ENCODE measurements around the gene MAP3K9. TPM values are rescaled to one million over a fixed set of nuclear protein-coding genes. Genes with fewer than 3 reads are reported as not detected.
"Not testable (repeated sequence)": the region's sequence is repeated elsewhere in the genome, so short reads cannot be mapped to it uniquely, and the experiment has no call there.

Gene MAP3K9
- total RNA-seq, 1 experiment from 2014 or later, result 12.6 TPM

DNA sequence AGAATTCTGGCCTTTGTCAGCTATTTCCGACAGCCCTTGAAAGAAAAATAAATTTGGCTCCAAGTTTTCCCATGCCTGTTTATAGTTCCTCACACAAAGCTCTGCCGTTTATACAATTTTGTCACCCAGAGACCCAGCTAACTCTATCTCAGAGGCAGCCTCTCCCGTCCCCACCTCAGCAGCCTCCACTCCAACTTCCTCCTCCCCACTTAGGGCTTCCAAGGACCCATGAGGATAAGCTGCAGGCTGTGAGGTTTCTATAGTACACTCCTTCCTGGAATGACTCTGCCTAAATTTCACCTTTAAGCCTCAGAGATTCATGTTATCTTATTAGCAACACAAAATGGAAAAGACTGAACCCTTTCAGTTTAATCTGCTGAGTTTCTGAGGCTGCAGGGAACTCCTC is 95.8 kb downstream of the MAP3K9 start:
- Histone ChIP-seq H3K27me3 (ENCODE audit: control insufficient read depth, insufficient read depth, low read length) (no peaks in the 10 kb centered on the region), H3K36me3 (replicated peaks; ENCODE audit: control insufficient read depth, insufficient read depth, low read length) (no peaks in the 10 kb centered on the region), H3K4me3 (ENCODE audit: insufficient read depth, low read depth, low read length) (no peak overlapping the region)
- DNase-seq, result no peak

DNA sequence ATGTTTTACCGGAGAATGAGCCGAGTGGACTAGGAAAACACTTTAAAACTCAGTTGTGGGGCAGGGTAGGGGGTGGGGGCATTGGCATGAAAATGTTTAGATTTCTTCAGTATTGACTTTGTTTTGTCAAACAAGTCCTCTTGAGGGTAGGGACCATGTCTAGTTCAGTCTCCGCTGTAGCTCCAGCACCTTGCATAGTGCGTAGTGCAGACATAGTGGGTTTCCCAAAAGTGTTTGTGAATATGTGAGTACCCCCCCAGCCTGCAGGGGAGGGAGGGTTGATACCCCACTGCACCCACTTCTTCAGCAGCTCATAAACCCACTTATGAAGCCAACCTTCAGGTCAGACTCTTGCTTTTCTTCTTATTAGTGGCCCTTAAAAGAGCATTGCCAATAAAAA is 96.2 kb downstream of the MAP3K9 start:
- no peak overlapping the region for H3K4me3 ChIP-seq (ENCODE audit: insufficient read depth, low read depth, low read length)
- DNase-seq, result no peak
- H3K27me3 ChIP-seq (ENCODE audit: control insufficient read depth, insufficient read depth, low read length), result no peaks in the 10 kb centered on the region
- H3K36me3 ChIP-seq (replicated peaks; ENCODE audit: control insufficient read depth, insufficient read depth, low read length), result no peaks in the 10 kb centered on the region

DNA sequence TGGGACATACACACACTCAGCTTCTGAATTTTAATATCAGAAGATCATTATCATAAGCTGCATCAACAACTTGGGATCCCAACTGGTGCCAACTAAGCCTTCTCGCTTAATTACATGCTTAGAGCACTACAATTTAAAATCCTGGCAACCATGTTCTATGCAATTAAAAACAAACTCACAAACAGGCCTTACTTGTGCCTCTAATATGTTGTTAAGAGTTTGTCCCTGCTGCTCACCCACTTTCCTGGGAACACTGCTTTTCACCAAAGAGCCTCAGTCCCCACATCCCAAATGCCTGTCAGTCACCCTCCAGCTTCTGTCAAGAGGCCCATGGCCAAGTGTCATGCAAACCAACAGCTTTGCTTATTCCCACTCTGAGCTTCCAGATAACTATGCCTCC is 97.9 kb downstream of the MAP3K9 start:
- no peak overlapping the region for H3K4me3 ChIP-seq (ENCODE audit: insufficient read depth, low read depth, low read length)
- no peak for DNase-seq
- no peaks in the 10 kb centered on the region for H3K36me3 ChIP-seq (replicated peaks; ENCODE audit: control insufficient read depth, insufficient read depth, low read length)
- H3K27me3 ChIP-seq (ENCODE audit: control insufficient read depth, insufficient read depth, low read length), result no peaks in the 10 kb centered on the region

DNA sequence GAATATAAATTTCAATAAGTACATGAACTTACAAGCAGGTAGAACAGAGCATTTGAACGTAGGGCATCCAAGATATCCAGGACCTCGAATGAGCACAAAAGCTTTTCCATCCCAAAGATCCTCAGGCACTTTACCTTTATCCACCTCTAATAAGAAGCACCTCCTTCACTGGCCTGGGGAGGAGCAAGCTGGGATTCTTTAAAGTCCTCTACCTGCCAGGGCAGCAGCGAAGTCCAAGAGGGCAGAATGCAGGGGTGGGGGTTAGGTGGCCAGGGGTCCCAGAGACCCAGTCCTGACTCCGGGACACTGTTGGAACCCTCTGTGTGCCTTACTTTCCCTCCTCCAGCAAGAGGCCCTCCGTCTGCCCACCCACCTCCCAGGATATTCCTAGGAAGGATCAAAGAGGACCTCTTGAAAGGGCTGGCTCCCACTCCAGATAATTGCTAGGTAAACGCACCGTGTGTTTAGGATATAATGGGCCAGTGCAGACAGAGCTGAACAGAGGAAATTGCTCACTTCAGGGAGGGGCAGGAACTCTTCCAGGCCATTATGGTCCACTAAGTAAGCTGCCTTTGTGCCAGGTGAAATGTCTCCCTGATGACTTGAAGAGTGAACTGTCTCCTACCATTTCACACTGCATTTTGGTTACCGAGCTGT is 99.5 kb downstream of the MAP3K9 start:
- Histone ChIP-seq H3K4me3 (ENCODE audit: insufficient read depth, low read depth, low read length) (no peak overlapping the region), H3K27me3 (ENCODE audit: control insufficient read depth, insufficient read depth, low read length) (no peaks in the 10 kb centered on the region), H3K36me3 (replicated peaks; ENCODE audit: control insufficient read depth, insufficient read depth, low read length) (no peaks in the 10 kb centered on the region)
- no peak for DNase-seq

DNA sequence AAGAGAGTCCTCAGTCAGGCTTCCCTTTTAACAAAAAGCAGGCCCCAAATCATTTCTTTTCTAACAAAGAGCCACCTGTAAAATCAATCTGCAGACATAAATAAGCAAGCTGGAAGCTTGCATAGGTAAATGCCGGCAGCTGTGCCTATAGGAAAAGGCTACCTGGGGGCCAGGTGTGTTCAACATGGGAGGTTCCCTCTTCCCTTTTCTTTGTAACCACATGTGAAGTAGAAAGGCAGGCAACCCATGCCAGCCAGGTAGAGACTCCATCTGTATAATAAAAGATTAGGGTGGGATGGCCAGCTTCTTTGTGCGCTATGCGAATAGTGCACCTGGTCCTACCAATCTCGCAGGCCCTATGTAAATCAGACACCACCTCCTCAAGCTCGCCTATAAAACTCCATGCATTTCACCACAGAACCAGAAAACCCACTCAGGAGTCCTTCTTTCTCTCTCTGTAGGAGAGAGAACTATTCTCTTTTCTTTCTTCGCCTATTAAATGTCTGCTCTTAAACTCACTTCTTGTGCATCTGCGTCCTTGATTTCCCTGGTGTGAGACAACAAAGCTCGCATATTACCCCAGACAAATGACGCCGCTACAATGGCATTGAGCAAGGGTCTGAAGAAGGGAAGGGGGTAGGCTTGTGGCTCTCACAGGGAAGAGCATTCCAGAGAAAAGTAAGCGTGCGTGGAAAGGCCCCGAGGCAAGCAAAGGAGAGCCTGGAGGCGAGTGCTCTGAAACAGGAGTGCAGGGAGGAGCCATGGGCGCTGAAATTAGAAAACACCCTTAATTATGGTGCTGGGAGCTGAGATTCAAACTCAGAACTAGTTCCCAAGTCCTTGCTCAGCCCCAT is 100.4 kb downstream of the MAP3K9 start:
- Histone ChIP-seq H3K36me3 (replicated peaks; ENCODE audit: control insufficient read depth, insufficient read depth, low read length) (no peaks in the 10 kb centered on the region), H3K4me3 (ENCODE audit: insufficient read depth, low read depth, low read length) (no peak overlapping the region)
- no peak for DNase-seq

DNA sequence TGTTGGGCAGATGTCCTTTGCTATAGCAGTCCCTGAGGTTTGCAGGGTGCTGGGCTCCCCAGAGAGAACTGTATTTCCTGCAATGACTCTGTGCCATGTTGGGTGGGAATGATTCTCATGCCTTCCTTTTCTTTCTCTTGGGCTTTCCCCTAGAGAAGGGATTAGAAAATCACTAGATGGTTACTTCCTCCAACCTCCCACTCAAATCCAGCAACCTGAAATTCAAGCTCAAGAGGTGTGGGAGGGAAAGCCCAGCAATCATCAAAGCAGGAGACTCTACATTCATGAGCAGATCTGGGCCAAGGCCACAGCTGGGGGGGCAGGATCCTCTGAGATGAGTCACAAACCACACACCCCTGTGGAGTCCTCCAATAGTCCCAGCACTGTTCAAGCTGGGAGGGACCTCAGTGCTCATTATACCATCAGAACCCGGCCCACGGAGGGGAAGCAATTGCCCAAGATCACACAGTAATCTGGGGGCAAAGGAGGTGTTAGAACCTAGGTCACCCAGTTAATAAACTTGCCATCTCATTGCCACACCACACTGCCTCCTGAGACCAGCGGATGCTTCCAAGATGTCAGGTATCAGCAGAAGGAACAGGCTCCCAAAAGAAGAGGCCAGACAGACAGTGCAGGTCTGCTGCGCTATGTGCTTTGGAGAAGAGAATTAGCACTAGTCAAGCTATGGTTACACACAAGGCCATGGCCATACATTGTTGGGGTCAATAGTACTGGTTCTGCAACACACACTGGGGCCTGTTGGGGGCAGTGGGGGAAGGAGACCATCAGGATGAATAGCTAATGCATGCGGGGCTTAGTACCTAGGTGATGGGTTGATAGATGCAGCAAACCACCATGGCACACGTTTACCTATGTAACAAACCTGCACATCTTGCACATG is 101.9 kb downstream of the MAP3K9 start:
- no peak for DNase-seq

More for the DNA sequence above, 100.4 kb downstream of the MAP3K9 start:
- H3K27me3 ChIP-seq (ENCODE audit: control insufficient read depth, insufficient read depth, low read length), result no peaks in the 10 kb centered on the region

DNA sequence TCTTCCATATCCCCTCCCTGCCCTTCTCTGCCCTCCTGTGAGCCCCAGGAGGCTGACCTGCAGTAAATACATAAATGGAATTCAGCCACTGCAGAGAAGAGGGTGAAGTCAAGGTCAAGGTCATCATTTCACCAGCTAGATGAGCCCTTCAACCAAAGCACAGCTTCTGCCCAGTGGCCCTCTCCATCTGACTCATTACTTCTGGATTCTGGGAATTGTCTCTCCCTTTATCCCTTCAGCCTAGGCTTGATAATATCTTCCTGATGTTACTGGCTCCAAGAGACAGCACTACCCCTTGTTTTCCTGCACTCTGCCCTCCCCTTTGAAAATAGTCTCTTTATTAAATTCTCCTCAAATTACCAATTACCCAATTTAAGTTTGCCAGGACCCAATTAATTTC is 103.1 kb downstream of the MAP3K9 start:
- Histone ChIP-seq H3K27me3 (ENCODE audit: control insufficient read depth, insufficient read depth, low read length) (no peaks in the 10 kb centered on the region), H3K36me3 (replicated peaks; ENCODE audit: control insufficient read depth, insufficient read depth, low read length) (no peaks in the 10 kb centered on the region), H3K4me3 (ENCODE audit: insufficient read depth, low read depth, low read length) (no peak overlapping the region)
- DNase-seq, result no peak

More for the DNA sequence above, 101.9 kb downstream of the MAP3K9 start:
- Histone ChIP-seq H3K4me3 (ENCODE audit: insufficient read depth, low read depth, low read length) (no peak overlapping the region), H3K27me3 (ENCODE audit: control insufficient read depth, insufficient read depth, low read length) (no peaks in the 10 kb centered on the region), H3K36me3 (replicated peaks; ENCODE audit: control insufficient read depth, insufficient read depth, low read length) (no peaks in the 10 kb centered on the region)

DNA sequence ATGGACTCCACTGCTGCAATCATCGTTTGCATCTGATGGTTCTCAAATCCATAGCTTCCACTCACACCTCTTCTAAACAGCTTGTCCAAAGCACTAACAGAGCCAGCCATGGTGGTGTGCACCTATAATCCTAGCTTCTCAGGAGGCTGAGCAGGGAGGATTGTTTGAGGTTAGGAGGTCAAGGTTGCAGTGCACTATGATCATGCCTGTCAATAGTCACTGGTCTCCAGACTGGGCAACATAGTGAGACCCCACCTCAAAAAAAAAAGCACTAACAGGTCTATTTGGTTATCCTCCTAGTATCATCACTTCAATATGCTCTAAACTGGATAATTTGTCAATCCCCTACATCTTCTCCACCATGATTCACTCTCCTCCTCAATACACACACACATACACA is 104.4 kb downstream of the MAP3K9 start:
- Histone ChIP-seq H3K36me3 (replicated peaks; ENCODE audit: control insufficient read depth, insufficient read depth, low read length) (no peaks in the 10 kb centered on the region), H3K4me3 (ENCODE audit: insufficient read depth, low read depth, low read length) (no peak overlapping the region)
- DNase-seq, result no peak

DNA sequence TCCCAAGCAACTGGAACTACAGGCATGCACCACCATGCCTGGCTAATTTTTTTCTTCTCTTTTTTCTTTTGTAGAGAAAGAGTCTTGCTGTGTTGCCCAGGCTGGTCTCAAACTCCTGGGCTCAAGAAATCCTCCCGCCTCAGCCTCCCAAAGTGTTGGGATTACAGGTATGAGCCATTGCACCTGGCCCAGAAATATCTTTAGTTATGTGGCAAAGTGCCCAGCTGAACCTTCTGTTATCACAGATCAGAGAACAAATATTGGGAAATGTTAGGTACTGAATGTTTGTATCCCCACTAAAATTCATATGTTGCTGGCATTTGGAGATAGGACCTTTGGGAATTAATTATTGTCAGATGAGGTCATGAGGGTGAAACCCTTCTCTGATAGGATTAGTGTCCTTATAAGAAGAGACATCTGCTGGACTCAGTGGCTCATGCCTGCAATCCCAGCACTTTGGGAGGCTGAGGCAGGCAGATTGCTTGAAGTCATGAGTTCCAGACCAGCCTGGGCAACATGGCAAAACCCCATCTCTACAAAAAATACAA is 105.6 kb downstream of the MAP3K9 start:
- H3K36me3 ChIP-seq (replicated peaks; ENCODE audit: control insufficient read depth, insufficient read depth, low read length); DNase-seq; H3K4me3 ChIP-seq (ENCODE audit: insufficient read depth, low read depth, low read length); H3K27me3 ChIP-seq (ENCODE audit: control insufficient read depth, insufficient read depth, low read length): not testable (repeated sequence)

More for the DNA sequence above, 104.4 kb downstream of the MAP3K9 start:
- H3K27me3 ChIP-seq (ENCODE audit: control insufficient read depth, insufficient read depth, low read length), result no peaks in the 10 kb centered on the region

DNA sequence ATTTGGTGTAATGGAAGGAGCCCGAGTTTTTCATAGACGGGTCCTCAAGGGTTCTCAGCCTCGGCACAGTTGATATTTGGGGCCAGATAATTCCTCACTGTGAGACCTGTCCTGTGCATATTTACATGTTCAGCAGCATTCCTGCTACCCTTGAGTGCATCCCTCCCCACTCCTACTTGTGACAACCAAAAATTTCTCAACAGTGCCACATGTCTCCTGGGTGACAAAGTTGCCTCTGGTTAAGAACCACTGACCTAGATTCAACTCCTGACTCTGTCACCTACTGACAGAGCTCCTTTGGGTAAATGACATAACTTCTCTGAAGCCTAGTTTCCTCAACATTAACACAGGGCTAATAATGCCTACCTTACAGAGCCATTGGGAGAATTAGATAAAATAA is 107.2 kb downstream of the MAP3K9 start:
- no peak for DNase-seq
- no peaks in the 10 kb centered on the region for H3K27me3 ChIP-seq (ENCODE audit: control insufficient read depth, insufficient read depth, low read length)
- no peaks in the 10 kb centered on the region for H3K36me3 ChIP-seq (replicated peaks; ENCODE audit: control insufficient read depth, insufficient read depth, low read length)
- H3K4me3 ChIP-seq (ENCODE audit: insufficient read depth, low read depth, low read length), result no peak overlapping the region

DNA sequence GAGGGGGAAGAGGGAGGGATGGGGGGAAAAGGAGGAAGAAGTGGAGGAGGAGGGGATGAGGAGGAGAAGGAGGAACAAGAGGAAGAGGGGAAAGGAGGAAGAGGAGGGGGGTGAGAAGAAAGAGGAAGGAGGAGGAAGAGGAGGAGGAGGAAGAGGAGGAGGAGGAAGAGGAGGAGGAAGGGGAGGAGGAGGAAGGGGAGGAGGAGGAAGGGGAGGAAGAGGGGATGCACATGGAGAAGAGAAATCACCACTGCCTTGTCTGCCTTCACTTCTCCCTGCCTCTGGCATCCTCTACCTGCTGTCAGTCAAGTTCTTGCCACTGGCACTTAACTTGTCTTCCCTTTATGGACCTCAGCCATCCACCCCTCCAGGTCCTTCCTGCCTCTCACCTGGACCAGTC is 107.7 kb downstream of the MAP3K9 start:
- no peak for DNase-seq

DNA sequence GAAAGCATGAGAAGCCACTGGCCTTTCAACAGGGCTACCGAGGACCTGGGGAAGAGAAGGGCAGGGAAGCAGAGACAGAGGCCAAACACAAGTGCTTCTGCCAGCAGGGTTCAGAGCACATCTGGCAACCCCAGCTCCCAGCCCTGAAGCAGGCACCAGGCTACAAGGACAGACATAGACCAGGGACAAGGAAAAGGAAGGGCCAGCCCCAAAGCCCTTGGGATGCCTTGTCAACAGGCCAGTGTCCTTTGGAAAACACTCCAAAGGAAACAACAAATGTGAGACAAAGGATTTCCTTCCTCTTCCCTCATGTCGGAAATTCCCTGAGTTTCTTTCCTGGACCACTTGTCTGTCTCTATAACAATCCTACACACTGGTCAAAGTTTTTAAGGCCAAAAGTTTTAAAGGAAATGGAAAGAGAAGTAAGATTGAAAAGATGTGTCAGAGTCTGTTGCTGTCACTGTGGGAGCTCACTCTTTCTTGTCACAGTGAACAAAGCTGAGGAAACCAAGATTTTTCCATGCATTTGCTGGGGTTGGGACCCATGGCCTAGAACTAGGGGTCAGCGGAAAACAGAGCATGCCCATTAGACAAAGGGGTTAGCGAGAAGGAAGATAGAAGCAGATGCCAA is 108.2 kb downstream of the MAP3K9 start:
- no peak for DNase-seq
- Histone ChIP-seq H3K36me3 (replicated peaks; ENCODE audit: control insufficient read depth, insufficient read depth, low read length) (no peaks in the 10 kb centered on the region), H3K27me3 (ENCODE audit: control insufficient read depth, insufficient read depth, low read length) (no peaks in the 10 kb centered on the region), H3K4me3 (ENCODE audit: insufficient read depth, low read depth, low read length) (no peak overlapping the region)

More for the DNA sequence above, 107.7 kb downstream of the MAP3K9 start:
- Histone ChIP-seq H3K27me3 (ENCODE audit: control insufficient read depth, insufficient read depth, low read length) (no peaks in the 10 kb centered on the region), H3K4me3 (ENCODE audit: insufficient read depth, low read depth, low read length) (no peak overlapping the region), H3K36me3 (replicated peaks; ENCODE audit: control insufficient read depth, insufficient read depth, low read length) (no peaks in the 10 kb centered on the region)

DNA sequence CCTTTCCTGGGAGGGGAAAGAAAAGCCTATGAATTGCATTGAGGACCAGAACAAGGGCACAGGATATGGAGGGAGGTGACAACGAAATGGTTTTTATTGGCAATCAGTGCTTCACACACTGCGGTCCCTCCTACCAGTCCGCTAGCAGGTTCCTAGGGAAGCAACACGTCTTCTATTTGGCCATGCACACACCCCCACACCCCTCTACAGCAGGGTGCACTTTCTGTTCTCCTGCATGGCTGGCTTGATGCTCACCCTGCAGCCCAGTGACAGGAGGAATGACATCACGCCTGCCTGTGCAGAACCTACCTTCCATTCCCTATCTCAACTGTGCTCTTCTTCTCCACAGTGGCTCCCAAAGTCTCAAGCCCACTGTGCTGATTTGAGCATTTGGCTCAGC is 109.7 kb downstream of the MAP3K9 start:
- Histone ChIP-seq H3K4me3 (ENCODE audit: insufficient read depth, low read depth, low read length) (no peak overlapping the region), H3K27me3 (ENCODE audit: control insufficient read depth, insufficient read depth, low read length) (no peaks in the 10 kb centered on the region), H3K36me3 (replicated peaks; ENCODE audit: control insufficient read depth, insufficient read depth, low read length) (no peaks in the 10 kb centered on the region)
- DNase-seq, result no peak

DNA sequence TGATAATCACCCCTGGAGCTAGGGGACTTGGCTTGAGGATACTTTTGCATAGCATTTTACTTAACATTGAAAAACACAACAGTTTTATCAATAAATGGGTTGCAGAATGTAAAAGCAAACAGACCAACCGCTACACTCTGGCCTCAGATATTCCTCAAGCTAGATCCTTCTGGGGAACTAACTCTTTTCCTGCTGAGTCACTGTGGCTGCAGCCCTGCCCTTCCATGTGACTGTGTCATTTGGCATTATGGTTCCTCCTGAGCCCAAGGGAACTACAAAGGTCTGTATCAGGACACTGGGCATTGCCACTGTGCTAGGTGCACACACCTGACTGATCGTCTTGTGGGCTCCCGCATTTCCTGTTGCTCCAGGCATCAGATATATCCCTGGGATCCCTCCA is 111.0 kb downstream of the MAP3K9 start:
- Histone ChIP-seq H3K4me3 (ENCODE audit: insufficient read depth, low read depth, low read length) (no peak overlapping the region), H3K36me3 (replicated peaks; ENCODE audit: control insufficient read depth, insufficient read depth, low read length) (no peaks in the 10 kb centered on the region), H3K27me3 (ENCODE audit: control insufficient read depth, insufficient read depth, low read length) (no peaks in the 10 kb centered on the region)
- DNase-seq, result no peak

All from H7 (cell line).